ENCODE results near the gene COL5A2. TPM values are rescaled to one million over a fixed set of nuclear protein-coding genes. Genes with fewer than 3 reads are reported as not detected.
A peak's percentile ranks its signal among the peaks of the same experiment; 100 is the strongest.

COL5A2 gene
- total and polyA plus RNA-seq, 9 of the 15 experiments (the other 6 are each of a cell fraction or from before 2014, with no cell fraction given) = 0.01 to 0.54 (median 0.19) TPM

DNA sequence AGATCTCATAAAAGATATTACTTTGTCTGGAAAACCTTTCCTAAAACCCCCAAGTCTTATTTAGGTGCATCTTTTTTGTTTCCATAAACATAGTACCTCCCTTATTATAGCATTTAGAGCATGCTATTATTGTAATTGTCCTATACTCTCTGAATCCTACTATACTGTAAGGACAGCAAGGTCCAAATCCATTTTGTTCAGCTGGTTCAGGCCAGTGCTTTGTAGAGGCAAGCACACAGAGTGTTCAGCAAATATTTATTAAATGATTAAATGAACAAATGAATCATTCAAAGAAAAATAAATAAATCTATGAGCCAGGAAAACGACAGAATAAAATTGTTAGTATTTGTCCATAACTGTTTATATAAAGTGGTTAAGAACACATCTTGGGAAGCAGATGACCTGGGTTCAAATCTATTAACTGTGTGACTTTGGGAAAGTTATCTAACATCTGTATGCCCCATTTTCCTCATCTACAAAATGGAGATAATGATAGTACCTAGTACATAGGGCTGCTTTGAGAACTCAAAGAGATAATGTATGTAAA, 119.4 kb downstream of the COL5A2 start (continued):
- TF ChIP-seq ILK (tag; IDR thresholded peaks at IDR 0.05; ENCODE audit: borderline replicate concordance, low read depth) (no peak), XRCC5 (IDR thresholded peaks at IDR 0.05; ENCODE audit: low read depth, low read length) (no peak), HNRNPLL (IDR thresholded peaks at IDR 0.05; ENCODE audit: low read depth, low read length, poor library complexity, severe bottlenecking) (no peak)
- TF ChIP-seq, protein P1, sequence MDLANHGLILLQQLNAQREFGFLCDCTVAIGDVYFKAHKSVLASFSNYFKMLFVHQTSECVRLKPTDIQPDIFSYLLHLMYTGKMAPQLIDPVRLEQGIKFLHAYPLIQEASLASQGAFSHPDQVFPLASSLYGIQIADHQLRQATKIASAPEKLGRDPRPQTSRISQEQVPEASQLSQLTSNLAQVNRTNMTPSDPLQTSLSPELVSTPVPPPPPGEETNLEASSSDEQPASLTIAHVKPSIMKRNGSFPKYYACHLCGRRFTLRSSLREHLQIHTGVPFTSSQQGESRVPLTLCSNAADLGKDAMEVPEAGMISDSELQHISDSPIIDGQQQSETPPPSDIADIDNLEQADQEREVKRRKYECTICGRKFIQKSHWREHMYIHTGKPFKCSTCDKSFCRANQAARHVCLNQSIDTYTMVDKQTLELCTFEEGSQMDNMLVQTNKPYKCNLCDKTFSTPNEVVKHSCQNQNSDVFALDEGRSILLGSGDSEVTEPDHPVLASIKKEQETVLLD (IDR thresholded peaks at IDR 0.05) = no peak

DNA sequence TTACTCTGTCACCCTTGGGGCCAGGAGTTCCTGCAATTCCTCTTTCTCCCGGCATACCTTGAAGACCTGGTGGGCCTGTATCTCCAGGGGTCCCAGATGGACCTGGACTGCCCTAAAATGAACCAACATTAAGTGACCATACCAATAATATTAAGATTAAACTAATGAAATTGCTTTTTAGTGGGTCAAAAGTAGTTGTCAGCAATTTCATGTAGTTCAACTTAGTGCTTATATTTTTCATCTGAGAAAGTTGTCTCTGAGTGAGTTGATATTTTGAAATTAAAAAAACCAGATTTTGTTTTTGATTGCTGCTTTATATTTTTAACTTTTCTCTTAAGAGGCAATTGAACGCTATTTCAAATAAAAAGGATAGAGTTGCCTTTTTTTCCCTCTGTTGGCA, 122.2 kb downstream of the COL5A2 start:
- Histone ChIP-seq H3K79me2 (ENCODE audit: control insufficient read depth, insufficient read depth, low read length) (no peaks in the 10 kb centered on the region), H3K4me2 (ENCODE audit: insufficient read depth, low read length) (no peak overlapping the region), H4K20me1 (replicated peaks; ENCODE audit: control insufficient read depth, insufficient read depth, low read length) (no peaks in the 10 kb centered on the region), H3K27ac (ENCODE audit: extremely low read depth, low read depth, low read length) (no peak overlapping the region), H3K9ac (ENCODE audit: insufficient read depth in 1 of 2, low read depth in 2 of 2, low read length in 2 of 2) (no peak overlapping the region), H3K9me3 (replicated peaks; ENCODE audit: control insufficient read depth, insufficient read depth, low read depth, low read length) (no peaks in the 10 kb centered on the region), H3K9me1 (ENCODE audit: control insufficient read depth, insufficient read depth, low read length) (no peaks in the 10 kb centered on the region), H3K27me3 (ENCODE audit: control insufficient read depth in 2 of 2, insufficient read depth in 2 of 2, low read length in 2 of 2) (no peaks in the 10 kb centered on the region), H3K4me3 (no peak overlapping the region), H2AFZ (ENCODE audit: low read depth, low read length) (no peak overlapping the region), H3K36me3 (ENCODE audit: control insufficient read depth, insufficient read depth, low read length) (no peaks in the 10 kb centered on the region), H3K4me1 (replicated peaks in 1 of 2; ENCODE audit: control insufficient read depth in 2 of 2, insufficient read depth in 2 of 2, low read length in 2 of 2) (no peaks in the 10 kb centered on the region)
- DNase-seq (ENCODE audit: extremely low read depth in 1 of 4, low spot score in 3 of 4) (no peak), FAIRE-seq (no peak), ATAC-seq (no peak)
- TF ChIP-seq MTA3 (IDR thresholded peaks at IDR 0.05; ENCODE audit: borderline replicate concordance) = no peak
- TF ChIP-seq ZNF316 (IDR thresholded peaks at IDR 0.05) = peak; percentile 20; the same call in 1 of the 2 replicates
- intact Hi-C loops (cut with micrococcal nuclease) (no loop called here), in situ Hi-C loops (cut with MboI) (no loop called here)
- no TSS peak for BruUV-seq (replicated peaks)
- POLR2A ChIA-PET = no interaction called here
- CTCF ChIA-PET (ENCODE audit: low intra/inter-chr PET ratio) = no interaction called here
- 0% methylated on average over 1 of the region's 2 CpGs for WGBS (ENCODE audit: insufficient coverage, low coverage, missing lambda C conversion rate)
